ENCODE data around the gene KLK13. TPM values are rescaled to one million over a fixed set of nuclear protein-coding genes. Genes with fewer than 3 reads are reported as not detected.

Gene KLK13
- total RNA-seq, 1 experiment from 2014 or later: not detected

DNA sequence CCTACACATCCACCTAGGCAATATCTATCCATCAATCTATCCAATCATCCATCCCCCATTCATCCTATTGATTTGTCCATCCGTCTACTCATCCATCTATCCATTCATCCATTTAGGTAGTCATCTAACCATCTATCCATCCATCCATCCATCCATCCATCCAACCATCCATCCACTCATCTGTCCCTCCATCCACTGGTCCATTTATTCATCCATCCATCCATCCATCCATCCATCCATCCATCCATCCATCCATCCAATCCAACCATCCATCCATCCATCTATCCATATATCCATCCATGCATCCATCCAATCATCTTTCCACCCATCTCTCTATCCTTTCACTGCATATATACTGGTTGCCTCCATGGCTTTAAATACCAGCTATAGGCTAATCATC, 3.9 kb downstream of the KLK13 start:
- Histone ChIP-seq H3K9me3 (ENCODE audit: low read depth, low read length, poor library complexity, severe bottlenecking) (no peaks in the 10 kb centered on the region), H3K27me3 (replicated peaks; ENCODE audit: insufficient read depth, low read depth, low read length, poor library complexity) (peaks cover 32% of the 10 kb centered on the region), H3K4me3 (ENCODE audit: low read depth, low read length, poor library complexity, severe bottlenecking) (no peak overlapping the region), H3K4me1 (ENCODE audit: insufficient read depth, low read length, poor library complexity, severe bottlenecking) (no peaks in the 10 kb centered on the region), H3K36me3 (ENCODE audit: insufficient read depth, low read length, poor library complexity, severe bottlenecking) (no peaks in the 10 kb centered on the region), H3K27ac (ENCODE audit: low read depth, low read length, poor library complexity, severe bottlenecking) (no peak overlapping the region)
- DNase-seq (ENCODE audit: low spot score): no peak
- intact Hi-C loops (cut with micrococcal nuclease; ENCODE audit: unreplicated experiment): no loop called here
- BruUV-seq (replicated peaks): no TSS peak
- CTCF ChIA-PET: no interaction called here
- POLR2A ChIA-PET (ENCODE audit: low non-redundant PET): no interaction called here
- TF ChIP-seq CTCF (conservative IDR thresholded peaks at IDR 0.05; ENCODE audit: low read depth, low read length): no peak

DNA sequence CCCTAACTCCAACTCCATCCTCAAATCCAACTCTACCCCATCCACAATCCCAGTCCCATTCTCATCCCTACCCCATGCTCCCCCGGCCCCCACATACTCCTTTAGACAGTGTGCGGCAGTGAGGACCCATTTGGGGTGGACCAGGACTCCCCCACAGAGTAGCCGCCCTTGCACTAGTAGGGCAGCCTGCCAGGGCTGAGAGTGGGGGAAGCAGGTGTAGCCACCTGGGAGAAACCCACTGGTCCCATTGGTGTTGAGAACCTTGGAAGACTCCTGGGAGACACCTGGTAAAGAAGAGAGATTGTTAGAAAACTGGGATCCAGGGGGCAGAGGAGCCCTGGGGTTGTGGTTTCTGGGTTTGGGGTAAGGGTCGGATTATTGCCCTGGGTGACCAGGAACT, 4.6 kb downstream of the KLK13 start:
- Histone ChIP-seq H3K36me3 (ENCODE audit: insufficient read depth, low read length, poor library complexity, severe bottlenecking) (no peaks in the 10 kb centered on the region), H3K27ac (ENCODE audit: low read depth, low read length, poor library complexity, severe bottlenecking) (no peak overlapping the region), H3K4me3 (ENCODE audit: low read depth, low read length, poor library complexity, severe bottlenecking) (no peak overlapping the region), H3K4me1 (ENCODE audit: insufficient read depth, low read length, poor library complexity, severe bottlenecking) (no peaks in the 10 kb centered on the region), H3K9me3 (ENCODE audit: low read depth, low read length, poor library complexity, severe bottlenecking) (no peaks in the 10 kb centered on the region), H3K27me3 (replicated peaks; ENCODE audit: insufficient read depth, low read depth, low read length, poor library complexity) (peaks cover 32% of the 10 kb centered on the region)
- no peak for DNase-seq (ENCODE audit: low spot score)
- TF ChIP-seq CTCF (conservative IDR thresholded peaks at IDR 0.05; ENCODE audit: low read depth, low read length) (no peak), EZH2 (IDR thresholded peaks at IDR 0.05; ENCODE audit: borderline replicate concordance, low read depth, low read length, poor library complexity, severe bottlenecking) (no peak)
- POLR2A ChIA-PET (ENCODE audit: low non-redundant PET): no interaction called here
- CTCF ChIA-PET: no interaction called here
- intact Hi-C loops (cut with micrococcal nuclease; ENCODE audit: unreplicated experiment): no loop called here
- no TSS peak for BruUV-seq (replicated peaks)

GRCh38 chr19:51059715-51060114, 5.2 kb downstream of the KLK13 start:
- intact Hi-C loops (cut with micrococcal nuclease; ENCODE audit: unreplicated experiment): no loop called here
- ChIA-PET CTCF (interaction anchor here (0.6 kb wide), 1 partner anchor 139 kb away, joined by 3 read pairs; no protein-coding TSS in a partner anchor), POLR2A (ENCODE audit: low non-redundant PET) (no interaction called here)
- Histone ChIP-seq H3K4me3 (ENCODE audit: low read depth, low read length, poor library complexity, severe bottlenecking) (no peak overlapping the region), H3K9me3 (ENCODE audit: low read depth, low read length, poor library complexity, severe bottlenecking) (no peaks in the 10 kb centered on the region), H3K36me3 (ENCODE audit: insufficient read depth, low read length, poor library complexity, severe bottlenecking) (no peaks in the 10 kb centered on the region), H3K27ac (ENCODE audit: low read depth, low read length, poor library complexity, severe bottlenecking) (no peak overlapping the region), H3K4me1 (ENCODE audit: insufficient read depth, low read length, poor library complexity, severe bottlenecking) (no peaks in the 10 kb centered on the region), H3K27me3 (replicated peaks; ENCODE audit: insufficient read depth, low read depth, low read length, poor library complexity) (peaks cover 30% of the 10 kb centered on the region)
- TF ChIP-seq CTCF (conservative IDR thresholded peaks at IDR 0.05; ENCODE audit: low read depth, low read length): no peak
- no peak for TF ChIP-seq EZH2 (IDR thresholded peaks at IDR 0.05; ENCODE audit: borderline replicate concordance, low read depth, low read length, poor library complexity, severe bottlenecking)
- no TSS peak for BruUV-seq (replicated peaks)
- no peak for DNase-seq (ENCODE audit: low spot score)

All from A673 (cell line).